MM.1S (cell line): ENCODE results near the gene GPSM3.
"Not testable (repeated sequence)": the region's sequence is repeated elsewhere in the genome, so short reads cannot be mapped to it uniquely, and the experiment has no call there.

Source experiments
- DNase-seq: peaks from one replicate; pipeline ENCODE4 v3.0.0-alpha.2; 2015
- H2AFZ ChIP-seq: fragments of 300-600 bp; sonication (generic); 2 replicates; pipeline ENCODE4 v1.6.0; 2016; ENCODE audit warnings: antibody characterized with exemption, low read length
- H3F3A ChIP-seq: fragments of 300-600 bp; sonication (generic); 2 replicates; pipeline ENCODE4 v1.6.1; 2016; ENCODE audit warnings: mild to moderate bottlenecking, antibody characterized with exemption, low read length, moderate library complexity, mixed read lengths; ENCODE audit not compliant: insufficient read depth
- H3K27ac ChIP-seq: fragments of 300-600 bp; sonication (generic); 2 replicates; pipeline ENCODE4 v1.5.1; 2016; ENCODE audit warnings: mild to moderate bottlenecking, low read length
- H3K27me3 ChIP-seq: fragments of 300-600 bp; sonication (generic); replicated peaks from 2 replicates; pipeline ENCODE4 v1.6.0; 2016; ENCODE audit warnings: low read length; ENCODE audit not compliant: insufficient read depth
- H3K36me3 ChIP-seq: fragments of 300-600 bp; sonication (generic); replicated peaks from 2 replicates; pipeline ENCODE4 v1.6.1; 2016; ENCODE audit warnings: mild to moderate bottlenecking, low read length, mixed read lengths; ENCODE audit not compliant: insufficient read depth
- H3K4me1 ChIP-seq: fragments of 300-600 bp; sonication (generic); 2 replicates; pipeline ENCODE4 v1.6.1; 2016; ENCODE audit warnings: low read length, mixed read lengths
- H3K4me2 ChIP-seq: fragments of 300-600 bp; sonication (generic); 2 replicates; pipeline ENCODE4 v1.6.0; 2016; ENCODE audit warnings: low read depth, low read length
- H3K4me3 ChIP-seq: fragments of 300-600 bp; sonication (generic); 2 replicates; pipeline ENCODE4 v1.5.1; 2016; ENCODE audit warnings: low read length, mixed read lengths
- H3K79me2 ChIP-seq: fragments of 300-600 bp; sonication (generic); 2 replicates; pipeline ENCODE4 v1.6.1; 2016; ENCODE audit warnings: mixed run types, low read length, mixed read lengths
- H3K9ac ChIP-seq: fragments of 300-600 bp; sonication (generic); 2 replicates; pipeline ENCODE4 v1.6.1; 2016; ENCODE audit warnings: low read length, mixed read lengths
- H3K9me2 ChIP-seq: fragments of 300-600 bp; sonication (generic); replicated peaks from 2 replicates; pipeline ENCODE4 v1.6.1; 2016; ENCODE audit warnings: mild to moderate bottlenecking, low read length, mixed read lengths; ENCODE audit not compliant: insufficient read depth
- H3K9me3 ChIP-seq: fragments of 300-600 bp; sonication (generic); replicated peaks from 2 replicates; pipeline ENCODE4 v1.6.1; 2016; ENCODE audit warnings: mild to moderate bottlenecking, low read length, mixed read lengths; ENCODE audit not compliant: insufficient read depth
- H4K20me1 ChIP-seq: fragments of 300-600 bp; sonication (generic); 2 replicates; pipeline ENCODE4 v1.6.1; 2016; ENCODE audit warnings: mild to moderate bottlenecking, low read length, moderate library complexity, mixed read lengths; ENCODE audit not compliant: insufficient read depth
- CTCF ChIP-seq: fragments of 300-600 bp; sonication (generic); IDR thresholded peaks from 2 replicates; pipeline ENCODE4 v1.5.1; 2016; ENCODE audit warnings: antibody characterized with exemption, low read length, mixed read lengths
- EZH2 ChIP-seq: fragments of 300-600 bp; sonication (generic); optimal IDR thresholded peaks from 2 replicates; pipeline ENCODE3; 2017; ENCODE audit warnings: low read depth, mild to moderate bottlenecking, antibody characterized with exemption, low read length, mixed read lengths
- EZH2phosphoT487 ChIP-seq: fragments of 300-600 bp; sonication (generic); IDR thresholded peaks from 2 replicates; pipeline ENCODE4 v1.6.1; 2018; ENCODE audit warnings: antibody characterized with exemption, low read length

Gene GPSM3

GRCh38 chr6:32146687-32147086, 45.8 kb downstream of the GPSM3 start:
- Histone ChIP-seq H4K20me1 (no peaks in the 10 kb centered on the region), H3K27me3 (peaks cover 76% of the 10 kb centered on the region), H3F3A (no peaks in the 10 kb centered on the region), H3K79me2 (no peaks in the 10 kb centered on the region), H3K9ac (no peak overlapping the region), H3K4me1 (no peaks in the 10 kb centered on the region), H3K27ac (no peak overlapping the region), H3K36me3 (no peaks in the 10 kb centered on the region), H3K4me2 (no peak overlapping the region), H3K4me3 (no peak overlapping the region), H3K9me3 (no peaks in the 10 kb centered on the region), H2AFZ (no peak overlapping the region), H3K9me2 (no peaks in the 10 kb centered on the region)
- no peak for TF ChIP-seq CTCF
- no peak for TF ChIP-seq EZH2
- TF ChIP-seq EZH2phosphoT487: no peak
- DNase-seq: no peak

- no peak overlapping the region for H2AFZ ChIP-seq
Measured at GRCh38 chr6:32146287-32146686, 46.2 kb downstream of the GPSM3 start.

GRCh38 chr6:32144238-32144637, 48.2 kb downstream of the GPSM3 start:
- H3K27me3 ChIP-seq: peaks cover 53% of the 10 kb centered on the region
- not testable (repeated sequence) for H4K20me1 ChIP-seq, H3K4me3 ChIP-seq, H3K36me3 ChIP-seq, H3K9me2 ChIP-seq, H3K4me2 ChIP-seq, H3K9me3 ChIP-seq, H3F3A ChIP-seq, H3K4me1 ChIP-seq, H3K79me2 ChIP-seq, H3K27ac ChIP-seq, H3K9ac ChIP-seq, DNase-seq, H2AFZ ChIP-seq

More at GRCh38 chr6:32146287-32146686, 46.2 kb downstream of the GPSM3 start:
- H4K20me1 ChIP-seq: no peaks in the 10 kb centered on the region
- H3K9me3 ChIP-seq: no peaks in the 10 kb centered on the region
- H3K79me2 ChIP-seq: no peaks in the 10 kb centered on the region
- no peak for DNase-seq
- H3K9ac ChIP-seq: no peak overlapping the region
- H3K4me3 ChIP-seq: no peak overlapping the region
- no peaks in the 10 kb centered on the region for H3K36me3 ChIP-seq
- no peaks in the 10 kb centered on the region for H3F3A ChIP-seq
- no peaks in the 10 kb centered on the region for H3K9me2 ChIP-seq
- no peak overlapping the region for H3K27ac ChIP-seq
- no peak for TF ChIP-seq EZH2
- TF ChIP-seq EZH2phosphoT487: no peak
- TF ChIP-seq CTCF: no peak
- H3K4me1 ChIP-seq: no peaks in the 10 kb centered on the region
- H3K27me3 ChIP-seq: peaks cover 74% of the 10 kb centered on the region
- H3K4me2 ChIP-seq: no peak overlapping the region
